Measurements from ENCODE around the gene FAM187B.

FAM187B gene

GRCh38 chr19:35179830-35180229 lies 48.7 kb downstream of the FAM187B start:
- no peak for DNase-seq (ENCODE audit: extremely low spot score)
- POLR2A ChIA-PET = no interaction called here
- CTCF ChIA-PET = interaction anchor here (1.1 to 1.9 kb wide), 5 partner anchors 10 to 38 kb away, joined by 3 to 5 read pairs (median 4); no protein-coding TSS in a partner anchor
- no peak for TF ChIP-seq CTCF (IDR thresholded peaks at IDR 0.05; ENCODE audit: control extremely low read depth, extremely low read depth, low read depth, missing control alignments)

- POLR2A ChIA-PET = no interaction called here
- no peak for TF ChIP-seq CTCF (IDR thresholded peaks at IDR 0.05; ENCODE audit: control extremely low read depth, extremely low read depth, low read depth, missing control alignments)
- CTCF ChIA-PET = interaction anchor here (1.4 to 1.9 kb wide), 4 partner anchors 9 to 43 kb away, joined by 3 to 4 read pairs (median 4); no protein-coding TSS in a partner anchor
- DNase-seq (ENCODE audit: extremely low spot score) = no peak
Measured at GRCh38 chr19:35178701-35179100, 49.8 kb downstream of the FAM187B start.

GRCh38 chr19:35177377-35178274 lies 50.9 kb downstream of the FAM187B start:
- DNase-seq (ENCODE audit: extremely low spot score) = no peak
- ChIA-PET CTCF (interaction anchor here (1.6 to 1.9 kb wide), 3 partner anchors 8 to 42 kb away, joined by 3 to 4 read pairs (median 4); no protein-coding TSS in a partner anchor), POLR2A (no interaction called here)
- no peak for TF ChIP-seq CTCF (IDR thresholded peaks at IDR 0.05; ENCODE audit: control extremely low read depth, extremely low read depth, low read depth, missing control alignments)

GRCh38 chr19:35176181-35176570 lies 52.4 kb downstream of the FAM187B start:
- CTCF ChIA-PET = no interaction called here
- DNase-seq (ENCODE audit: extremely low spot score) = no peak
- POLR2A ChIA-PET = interaction anchor here (0.6 kb wide), 1 partner anchor 14 kb away, joined by 3 read pairs; no protein-coding TSS in a partner anchor
- no peak for TF ChIP-seq CTCF (IDR thresholded peaks at IDR 0.05; ENCODE audit: control extremely low read depth, extremely low read depth, low read depth, missing control alignments)
